Right lobe of liver (tissue), 6 donors: ENCODE data around the gene ARHGAP22. TPM values are rescaled to one million over a fixed set of nuclear protein-coding genes. Genes with fewer than 3 reads are reported as not detected.

Experiments
- ATAC-seq, 4 donors: fragments of 200-7000 bp; cut with Tn5 transposase; one replicate each; pipeline ENCODE4 v1.9.1; 2020; ENCODE audit warnings: mild to moderate bottlenecking in 4 of 4, moderate library complexity in 4 of 4
- DNase-seq, 3 donors: peaks; one replicate each; pipeline ENCODE4 v3.0.0-alpha.2; 2020
- H3K27ac ChIP-seq, 3 donors: fragments of 200-600 bp; one replicate each; pipeline ENCODE4 v1.8.0; 2022
- H3K27me3 ChIP-seq, 2 donors: fragments of 200-600 bp; one replicate each; pipeline ENCODE4 v1.8.0; 2022
- H3K36me3 ChIP-seq, 4 donors: fragments of 200-600 bp; sonication (generic) in 1 of 4; one replicate each; pipeline versions ENCODE4 v1.5.1 to v1.8.0; 2017 to 2022; ENCODE audit warnings: control low read depth in 1 of 4
- H3K4me1 ChIP-seq, 4 donors: fragments of 200-600 bp; sonication (generic) in 1 of 4; one replicate each; pipeline versions ENCODE4 v1.5.1 to v1.8.0; 2017 to 2022; ENCODE audit warnings: control low read depth in 1 of 4
- H3K4me3 ChIP-seq, 3 donors: fragments of 200-600 bp; one replicate each; pipeline ENCODE4 v1.8.0; 2022
- H3K9me3 ChIP-seq, 4 donors: fragments of 200-600 bp; sonication (generic) in 1 of 4; one replicate each; pipeline versions ENCODE4 v1.5.1 to v1.8.0; 2017 to 2022; ENCODE audit warnings: control low read depth in 1 of 4
- CTCF ChIP-seq, 4 donors: fragments of 200-600 bp in 3 of 4; fragments of 450-650 bp in 1 of 4; IDR thresholded peaks; one replicate each; pipeline versions ENCODE4 v1.5.1 to v1.8.0; 2016 to 2022; ENCODE audit warnings: antibody characterized with exemption in 4 of 4, mild to moderate bottlenecking in 2 of 4
- POLR2A ChIP-seq: fragments of 450-650 bp; IDR thresholded peaks from one replicate; pipeline ENCODE4 v1.6.1; 2017; ENCODE audit warnings: antibody characterized with exemption, mild to moderate bottlenecking
- WGBS: methylation state at CpG from one replicate; pipeline ENCODE4 v1.1.6; 2018; ENCODE audit warnings: low coverage, low lambda C conversion rate; ENCODE audit not compliant: insufficient coverage; ENCODE audit errors: missing lambda C conversion rate; 5-methylcytosine and 5-hydroxymethylcytosine counted together
- intact Hi-C, 2 donors: fragments of 100-400 bp; cut with DNase I; formaldehyde crosslinking; loops; one replicate each; pipeline versions ENCODE4 v1.11.2 to v1.14.1; 2022
- total RNA-seq, 6 experiments: library from RNA; depleted of rRNA in 2 of 6; stranded (reverse); fragments of >200 nt in 2 of 6; fragmentation: NEBNext Ultra II Directional in 3 of 6; extraction: Animal tissue kit (Norgen Biotek cat#: 25700) in 3 of 6; gene quantifications; one replicate each; pipeline versions ENCODE4 v1.1.0 to v1.2.4, GENCODE V29; 2016 to 2023
- donor health status: DM: no; HTN: yes; CAD: no.
- donor health status: DM: no; HTN: no; CAD: no.
- donor health status: DM: no; HTN: no; CAD: no.
- donor health status: DM: no; HTN: yes; CAD: no.
- donor health status: DM: no; HTN: yes; CAD: no.

The ARHGAP22 gene
- total RNA-seq, 6 experiments from 2014 or later: 0.22 to 3.6 (median 0.64) TPM

GRCh38 chr10:48580236-48580635 lies 24.6 kb downstream of the ARHGAP22 start:
- H3K27me3 ChIP-seq: no peaks in the 10 kb centered on the region
- TF ChIP-seq CTCF (IDR thresholded peaks at IDR 0.05) (no peak), POLR2A (no peak)
- H3K36me3 ChIP-seq: no peaks in the 10 kb centered on the region
- H3K4me1 ChIP-seq: no peaks in the 10 kb centered on the region
- no peaks in the 10 kb centered on the region for H3K9me3 ChIP-seq
- WGBS: 24% methylated on average over 2 of the region's 5 CpGs
- H3K4me3 ChIP-seq: no peak overlapping the region
- ATAC-seq (no peak), DNase-seq (no peak)
- no peak overlapping the region for H3K27ac ChIP-seq
- intact Hi-C loops: no loop called here

- TF ChIP-seq POLR2A: no peak
- no peak for TF ChIP-seq CTCF (IDR thresholded peaks at IDR 0.05)
- ATAC-seq: peak in 1 of 4 donors; percentile 36
Measured at GRCh38 chr10:48579251-48579960, 25.5 kb downstream of the ARHGAP22 start.

GRCh38 chr10:48577158-48577557 lies 27.7 kb downstream of the ARHGAP22 start:
- peak; percentile 54 to 83 (median 64) for ATAC-seq
- DNase-seq: no peak
- H3K27me3 ChIP-seq: no peaks in the 10 kb centered on the region
- intact Hi-C loops: no loop called here
- no peak for TF ChIP-seq POLR2A
- TF ChIP-seq CTCF (IDR thresholded peaks at IDR 0.05): no peak
- no peak overlapping the region for H3K4me3 ChIP-seq
- H3K36me3 ChIP-seq: no peaks in the 10 kb centered on the region
- 45% methylated on average over 5 of the region's 5 CpGs for WGBS
- no peaks in the 10 kb centered on the region for H3K9me3 ChIP-seq
- H3K4me1 ChIP-seq: no peaks in the 10 kb centered on the region
- no peak overlapping the region for H3K27ac ChIP-seq

More at GRCh38 chr10:48579251-48579960, 25.5 kb downstream of the ARHGAP22 start:
- no peaks in the 10 kb centered on the region for H3K4me1 ChIP-seq
- 37% methylated on average over 5 of the region's 8 CpGs for WGBS
- no peaks in the 10 kb centered on the region for H3K36me3 ChIP-seq
- H3K27ac ChIP-seq: no peak overlapping the region
- no peaks in the 10 kb centered on the region for H3K9me3 ChIP-seq
- DNase-seq: no peak
- intact Hi-C loops: no loop called here
- H3K27me3 ChIP-seq: no peaks in the 10 kb centered on the region
- H3K4me3 ChIP-seq: no peak overlapping the region

GRCh38 chr10:48576501-48576900 lies 28.4 kb downstream of the ARHGAP22 start:
- DNase-seq (no peak), ATAC-seq (no peak)
- Histone ChIP-seq H3K9me3 (no peaks in the 10 kb centered on the region), H3K4me3 (no peak overlapping the region), H3K4me1 (no peaks in the 10 kb centered on the region), H3K27ac (no peak overlapping the region), H3K27me3 (no peaks in the 10 kb centered on the region), H3K36me3 (no peaks in the 10 kb centered on the region)
- TF ChIP-seq CTCF (IDR thresholded peaks at IDR 0.05) (no peak), POLR2A (no peak)
- intact Hi-C loops: no loop called here
- WGBS: 67% methylated on average over 2 of the region's 2 CpGs
